IPS-18c (cell line): Measurements from ENCODE around the gene PLXNB3.
A peak's percentile ranks its signal among the peaks of the same experiment; 100 is the strongest.

Source experiments
- H3K4me3 ChIP-seq: 2 replicates; pipeline ENCODE4 v1.7.0; 2013; ENCODE audit warnings: low read depth, mild to moderate bottlenecking, low read length, moderate library complexity; ENCODE audit not compliant: insufficient read depth
- H3K9me3 ChIP-seq: one replicate; pipeline ENCODE4 v1.6.1; 2013; ENCODE audit warnings: mild to moderate bottlenecking, low read length, moderate library complexity; ENCODE audit not compliant: control insufficient read depth, insufficient read depth

PLXNB3 gene

GRCh38 chrX:153763989-153764755 lies at the start of gene PLXNB3:
Gene PLXNB3, plus strand, starts transcription at chrX:153764249. Its CDS starts 1,287 bp downstream, at chrX:153765536.
- Histone ChIP-seq H3K9me3 (peaks cover 22% of the 10 kb centered on the region), H3K4me3 (no peak within 1 kb of the TSS; the same call in 1 of the 2 replicates)

GRCh38 chrX:153714256-153714655 lies 49.8 kb upstream of the PLXNB3 start:
- H3K9me3 ChIP-seq = peaks cover 13% of the 10 kb centered on the region

GRCh38 chrX:153717445-153717844 lies 46.6 kb upstream of the PLXNB3 start:
- H3K9me3 ChIP-seq = peaks cover 13% of the 10 kb centered on the region
- no peak overlapping the region for H3K4me3 ChIP-seq

More at GRCh38 chrX:153714256-153714655, 49.8 kb upstream of the PLXNB3 start:
- H3K4me3 ChIP-seq = no peak overlapping the region

DNA sequence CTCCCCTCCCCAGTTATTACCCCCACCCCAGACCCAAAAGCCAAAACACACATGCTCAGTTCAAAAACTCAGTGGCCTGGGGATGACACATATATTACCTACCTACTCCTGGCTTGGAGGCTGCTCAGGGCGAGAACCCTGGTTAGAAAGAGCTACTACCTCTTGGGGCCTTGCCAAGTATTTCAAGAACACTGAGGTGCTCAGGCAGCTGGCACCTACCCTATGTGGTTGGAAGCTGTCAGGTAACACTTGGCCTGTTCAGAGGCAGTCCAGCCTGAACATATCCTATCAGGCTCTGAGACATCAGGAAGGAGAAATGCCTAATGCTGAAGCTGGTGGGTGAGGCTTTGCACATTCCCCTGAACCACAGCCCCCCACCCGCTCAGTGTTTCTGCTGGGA lies 44.8 kb upstream of the PLXNB3 start:
- Histone ChIP-seq H3K4me3 (no peak overlapping the region), H3K9me3 (peaks cover 16% of the 10 kb centered on the region)

DNA sequence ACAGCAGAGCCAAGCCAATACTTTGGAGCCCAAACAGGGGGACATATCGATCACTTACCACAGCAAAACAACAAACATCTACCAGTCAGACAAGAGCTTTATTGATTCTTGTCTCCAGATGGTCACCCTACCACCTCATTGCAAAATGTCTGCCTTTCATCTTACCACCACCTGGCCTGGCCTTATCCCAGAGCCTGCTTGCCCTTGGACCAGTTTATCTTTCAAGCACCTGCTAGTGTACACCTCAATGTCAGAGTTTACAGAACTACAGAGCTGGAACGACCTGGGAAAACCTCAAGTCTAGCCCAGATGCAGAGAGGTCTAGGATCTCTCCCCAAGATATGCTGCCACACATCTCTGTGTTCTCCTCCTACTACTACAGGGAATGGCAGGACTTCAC lies 44.3 kb upstream of the PLXNB3 start:
- Histone ChIP-seq H3K9me3 (peaks cover 16% of the 10 kb centered on the region), H3K4me3 (no peak overlapping the region)

GRCh38 chrX:153722704-153723350 lies 41.2 kb upstream of the PLXNB3 start:
- Histone ChIP-seq H3K4me3 (peak overlapping the region; percentile 61), H3K9me3 (peaks cover 10% of the 10 kb centered on the region)

- Histone ChIP-seq H3K4me3 (peak overlapping the region; percentile 61), H3K9me3 (peaks cover 12% of the 10 kb centered on the region)
Observed at GRCh38 chrX:153723351-153724251, 40.4 kb upstream of the PLXNB3 start.

DNA sequence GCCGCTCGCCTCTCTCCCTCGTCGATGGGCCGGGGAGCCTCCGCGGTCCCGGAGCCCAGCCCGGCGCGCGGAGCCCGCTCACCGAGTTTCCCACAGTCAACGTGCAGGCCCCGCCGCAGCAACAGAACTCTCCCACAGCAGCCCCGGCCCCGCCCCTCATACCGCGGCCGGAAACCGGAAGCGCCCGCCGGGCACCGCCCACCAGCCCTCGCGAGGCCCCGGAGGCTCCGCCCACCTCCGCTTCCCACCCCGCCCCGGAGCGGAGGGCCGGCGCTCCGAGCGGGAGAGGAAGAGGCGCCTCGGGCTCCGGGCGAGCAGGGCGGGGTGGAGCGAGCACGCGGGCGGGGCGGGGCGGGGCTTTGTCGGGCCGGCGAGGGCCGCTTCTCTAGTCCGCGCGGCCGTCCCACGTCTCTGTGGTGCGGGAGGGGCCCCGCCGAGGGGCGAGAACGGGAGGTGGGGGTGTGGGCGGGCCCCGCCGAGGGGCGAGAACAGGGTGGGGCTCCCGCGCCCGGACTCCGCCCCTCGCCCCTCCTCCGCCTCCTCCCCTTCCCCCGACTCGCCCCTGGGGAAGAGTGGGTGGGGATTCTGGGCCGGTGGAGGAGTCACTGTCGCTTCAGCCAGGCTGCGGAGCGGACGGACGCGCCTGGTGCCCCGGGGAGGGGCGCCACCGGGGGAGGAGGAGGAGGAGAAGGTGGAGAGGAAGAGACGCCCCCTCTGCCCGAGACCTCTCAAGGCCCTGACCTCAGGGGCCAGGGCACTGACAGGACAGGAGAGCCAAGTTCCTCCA lies 39.6 kb upstream of the PLXNB3 start, which contains the start of the genes ABCD1 and BCAP31:
ABCD1 (plus strand) TSS at position 605 of the 787 bp plus-strand sequence. CDS start 411 bp downstream, outside the sequence.
BCAP31 (minus strand) TSS at position 136 of the 787 bp plus-strand sequence. CDS start 1,143 bp downstream, outside the sequence.
- peaks cover 18% of the 10 kb centered on the region for H3K9me3 ChIP-seq
- peak within 1 kb of the TSS; percentile 61 for H3K4me3 ChIP-seq

DNA sequence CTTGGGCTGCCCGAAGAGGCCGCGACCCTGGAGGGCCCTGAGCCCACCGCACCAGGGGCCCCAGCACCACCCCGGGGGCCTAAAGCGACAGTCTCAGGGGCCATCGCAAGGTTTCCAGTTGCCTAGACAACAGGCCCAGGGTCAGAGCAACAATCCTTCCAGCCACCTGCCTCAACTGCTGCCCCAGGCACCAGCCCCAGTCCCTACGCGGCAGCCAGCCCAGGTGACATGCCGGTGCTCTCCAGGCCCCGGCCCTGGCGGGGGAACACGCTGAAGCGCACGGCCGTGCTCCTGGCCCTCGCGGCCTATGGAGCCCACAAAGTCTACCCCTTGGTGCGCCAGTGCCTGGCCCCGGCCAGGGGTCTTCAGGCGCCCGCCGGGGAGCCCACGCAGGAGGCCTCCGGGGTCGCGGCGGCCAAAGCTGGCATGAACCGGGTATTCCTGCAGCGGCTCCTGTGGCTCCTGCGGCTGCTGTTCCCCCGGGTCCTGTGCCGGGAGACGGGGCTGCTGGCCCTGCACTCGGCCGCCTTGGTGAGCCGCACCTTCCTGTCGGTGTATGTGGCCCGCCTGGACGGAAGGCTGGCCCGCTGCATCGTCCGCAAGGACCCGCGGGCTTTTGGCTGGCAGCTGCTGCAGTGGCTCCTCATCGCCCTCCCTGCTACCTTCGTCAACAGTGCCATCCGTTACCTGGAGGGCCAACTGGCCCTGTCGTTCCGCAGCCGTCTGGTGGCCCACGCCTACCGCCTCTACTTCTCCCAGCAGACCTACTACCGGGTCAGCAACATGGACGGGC lies 38.8 kb upstream of the PLXNB3 start:
- H3K4me3 ChIP-seq = no peak overlapping the region
- peaks cover 18% of the 10 kb centered on the region for H3K9me3 ChIP-seq

DNA sequence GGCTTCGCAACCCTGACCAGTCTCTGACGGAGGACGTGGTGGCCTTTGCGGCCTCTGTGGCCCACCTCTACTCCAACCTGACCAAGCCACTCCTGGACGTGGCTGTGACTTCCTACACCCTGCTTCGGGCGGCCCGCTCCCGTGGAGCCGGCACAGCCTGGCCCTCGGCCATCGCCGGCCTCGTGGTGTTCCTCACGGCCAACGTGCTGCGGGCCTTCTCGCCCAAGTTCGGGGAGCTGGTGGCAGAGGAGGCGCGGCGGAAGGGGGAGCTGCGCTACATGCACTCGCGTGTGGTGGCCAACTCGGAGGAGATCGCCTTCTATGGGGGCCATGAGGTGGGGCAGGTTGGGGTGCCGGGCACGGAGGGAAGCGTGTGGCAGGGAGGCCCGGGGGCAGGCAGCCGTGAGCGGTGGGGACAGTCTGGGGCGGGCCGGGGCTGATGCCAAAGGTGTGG lies 38.2 kb upstream of the PLXNB3 start:
- Histone ChIP-seq H3K9me3 (peaks cover 18% of the 10 kb centered on the region), H3K4me3 (no peak overlapping the region)

DNA sequence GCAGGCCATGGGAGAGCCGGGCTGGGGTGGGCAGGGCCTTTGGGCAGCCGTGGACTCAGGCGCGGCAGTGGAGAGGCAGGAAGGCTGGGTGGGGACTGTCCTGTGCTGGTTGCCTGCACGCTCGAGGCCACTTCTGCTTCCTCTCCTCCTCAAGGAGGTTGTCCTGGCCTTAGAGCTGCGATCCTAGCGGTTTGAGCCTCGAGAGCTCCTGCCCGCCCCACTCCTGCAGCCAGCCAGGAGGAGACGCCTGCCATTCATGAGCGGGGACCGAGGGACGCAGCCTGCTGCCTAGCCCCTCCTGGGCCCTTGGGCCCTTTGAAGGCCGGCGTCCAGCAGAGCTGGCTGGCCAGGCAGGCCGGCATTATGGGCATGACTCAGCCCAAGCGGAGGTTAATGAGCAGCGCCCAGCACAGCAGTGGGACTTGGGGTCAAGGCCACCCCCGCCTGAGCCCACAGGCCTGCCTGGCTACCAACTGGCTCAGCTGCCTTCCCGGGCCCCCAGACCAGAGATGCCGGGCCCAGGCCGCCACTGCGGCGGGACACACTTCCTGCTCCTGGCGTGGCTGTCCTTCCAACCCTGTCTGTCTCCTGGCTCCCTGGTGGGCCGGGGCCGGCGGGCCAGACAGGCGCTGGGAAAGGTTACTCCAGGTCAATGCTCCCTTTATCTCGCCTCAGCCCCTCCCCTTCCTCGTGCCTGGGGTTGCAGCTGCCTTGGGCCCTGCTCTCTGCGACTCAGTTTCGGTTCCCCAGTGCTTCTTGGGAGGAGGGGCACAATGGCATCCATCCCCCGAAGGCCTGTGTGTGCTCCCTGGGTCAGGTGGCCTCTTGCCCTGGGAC lies 37.5 kb upstream of the PLXNB3 start:
- H3K9me3 ChIP-seq = peaks cover 21% of the 10 kb centered on the region
- no peak overlapping the region for H3K4me3 ChIP-seq

DNA sequence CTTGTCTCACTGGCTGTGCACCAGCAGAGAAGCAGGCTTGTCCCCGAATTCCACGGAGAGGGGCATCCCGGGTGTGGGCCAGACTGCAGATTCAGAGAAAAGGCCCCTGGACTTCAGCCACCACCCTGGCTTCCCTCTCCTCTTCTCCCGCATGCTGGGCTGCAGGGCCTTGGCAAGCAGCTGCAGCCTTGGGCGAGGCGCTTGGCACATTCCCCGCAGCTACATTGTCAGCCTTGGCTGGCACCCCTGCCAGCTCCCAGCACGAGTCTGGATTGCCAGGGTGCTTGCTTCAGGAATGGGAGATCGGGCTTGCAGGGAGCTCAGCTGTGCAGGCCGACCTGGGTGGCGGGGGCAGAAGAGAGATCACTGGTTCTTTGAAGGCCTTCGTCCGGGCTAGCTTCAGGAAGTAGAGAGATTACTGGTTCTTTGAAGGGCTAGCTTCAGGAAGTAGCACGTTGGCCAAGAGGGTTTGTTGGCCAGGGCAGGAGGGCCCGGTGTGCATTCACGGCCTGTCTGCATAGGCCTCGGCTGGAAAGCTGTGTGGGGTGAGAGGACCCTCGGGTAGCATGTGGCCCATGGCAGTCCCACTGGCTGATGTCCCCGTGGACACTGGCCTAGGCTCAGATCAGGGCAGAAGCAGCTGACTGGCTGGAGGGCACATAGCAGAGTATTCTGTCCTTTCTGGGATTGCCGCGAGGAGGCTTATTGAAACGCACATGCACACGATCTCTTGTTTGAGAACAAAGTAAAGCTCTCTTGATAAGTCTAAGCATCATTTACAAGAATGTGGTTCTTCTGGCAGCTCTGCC lies 36.7 kb upstream of the PLXNB3 start:
- Histone ChIP-seq H3K9me3 (peaks cover 21% of the 10 kb centered on the region), H3K4me3 (no peak overlapping the region)

DNA sequence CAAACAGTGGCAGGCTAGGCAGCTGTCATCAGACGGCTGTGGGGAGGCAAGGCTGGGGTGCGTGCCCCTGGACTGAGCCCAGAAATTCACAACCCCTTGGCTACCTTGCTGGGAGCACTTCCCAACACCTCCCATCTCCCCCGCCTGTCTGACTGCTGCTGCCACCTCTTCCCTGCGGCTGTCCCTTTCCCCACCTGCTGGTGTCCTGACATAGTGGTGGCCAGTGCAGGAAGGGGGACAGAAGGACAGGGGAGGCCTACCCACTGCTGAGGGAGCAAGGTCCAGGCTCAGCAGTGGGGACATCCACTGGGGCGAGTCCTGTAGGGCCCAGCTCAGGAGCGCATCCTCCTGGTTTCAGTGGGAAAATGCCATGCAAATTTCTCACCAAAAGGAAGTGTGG lies 36.0 kb upstream of the PLXNB3 start:
- Histone ChIP-seq H3K4me3 (no peak overlapping the region), H3K9me3 (peaks cover 17% of the 10 kb centered on the region)

- peaks cover 14% of the 10 kb centered on the region for H3K9me3 ChIP-seq
- no peak overlapping the region for H3K4me3 ChIP-seq
Observed at GRCh38 chrX:153728951-153729631, 35.0 kb upstream of the PLXNB3 start.
